Measurements from ENCODE around the gene NPDC1.

The NPDC1 gene

GRCh38 chr9:137075275-137075775 is 29.3 kb upstream of the NPDC1 start:
- Histone ChIP-seq H3K14ac (ENCODE audit: low read length in 2 of 2) (no peak overlapping the region), H3K4me1 (ENCODE audit: control insufficient read depth, insufficient read depth, low read depth, low read length) (peaks cover 29% of the 10 kb centered on the region), H2BK12ac (ENCODE audit: low read length in 2 of 2) (no peak overlapping the region), H2BK120ac (ENCODE audit: low read depth, low read length) (no peak overlapping the region), H3K27me3 (ENCODE audit: control insufficient read depth in 1 of 2, insufficient read depth in 1 of 2, low read length in 2 of 2) (no peaks in the 10 kb centered on the region), H3K9me3 (ENCODE audit: control insufficient read depth, low read length) (no peaks in the 10 kb centered on the region), H3K27ac (ENCODE audit: low read length, poor library complexity, severe bottlenecking) (no peak overlapping the region), H2BK5ac (ENCODE audit: low read depth, low read length, poor library complexity, severe bottlenecking) (no peak overlapping the region), H4K8ac (ENCODE audit: low read length) (no peak overlapping the region), H3K18ac (ENCODE audit: low read depth in 1 of 2, low read length in 2 of 2) (no peak overlapping the region), H2BK15ac (ENCODE audit: low read depth, poor library complexity, severe bottlenecking) (no peak overlapping the region), H4K91ac (ENCODE audit: low read length) (no peak overlapping the region), H3K79me1 (replicated peaks; ENCODE audit: low read length, poor library complexity, severe bottlenecking) (peaks cover 20% of the 10 kb centered on the region), H2AFZ (ENCODE audit: low read depth, low read length) (no peak overlapping the region), H3K23ac (ENCODE audit: low read length in 2 of 2) (no peak overlapping the region), H3K9ac (ENCODE audit: low read length) (no peak overlapping the region), H3K36me3 (ENCODE audit: control insufficient read depth in 1 of 2, insufficient read depth in 2 of 2, low read depth in 1 of 2, low read length in 2 of 2) (peaks cover 19% of the 10 kb centered on the region in 2 experiments), H3K4ac (ENCODE audit: low read depth in 1 of 2, low read length in 2 of 2) (no peak overlapping the region), H3K4me3 (ENCODE audit: insufficient read depth in 1 of 2, low read depth in 1 of 2, low read length in 2 of 2) (no peak overlapping the region), H3K4me2 (ENCODE audit: low read length, poor library complexity, severe bottlenecking) (no peak overlapping the region), H2AK5ac (ENCODE audit: low read length, severe bottlenecking) (no peak overlapping the region)
- WGBS = 76% methylated on average over 10 of the region's 12 CpGs
- DNase-seq = no peak

GRCh38 chr9:137074657-137075274 is 28.8 kb upstream of the NPDC1 start:
- H3K4me2 ChIP-seq (ENCODE audit: low read length, poor library complexity, severe bottlenecking) = no peak overlapping the region
- 81% methylated on average over 12 of the region's 12 CpGs for WGBS
- no peak overlapping the region for H2AK5ac ChIP-seq (ENCODE audit: low read length, severe bottlenecking)
- H4K8ac ChIP-seq (ENCODE audit: low read length) = no peak overlapping the region
- no peak overlapping the region for H3K14ac ChIP-seq (ENCODE audit: low read length in 2 of 2)
- no peaks in the 10 kb centered on the region for H3K27me3 ChIP-seq (ENCODE audit: control insufficient read depth in 1 of 2, insufficient read depth in 1 of 2, low read length in 2 of 2)
- H3K9ac ChIP-seq (ENCODE audit: low read length) = no peak overlapping the region
- no peak overlapping the region for H2BK15ac ChIP-seq (ENCODE audit: low read depth, poor library complexity, severe bottlenecking)
- H2AFZ ChIP-seq (ENCODE audit: low read depth, low read length) = no peak overlapping the region
- H3K9me3 ChIP-seq (ENCODE audit: control insufficient read depth, low read length) = no peaks in the 10 kb centered on the region
- H3K36me3 ChIP-seq (ENCODE audit: control insufficient read depth in 1 of 2, insufficient read depth in 2 of 2, low read depth in 1 of 2, low read length in 2 of 2) = peaks cover 13 to 14% of the 10 kb centered on the region in 2 experiments
- H3K4me3 ChIP-seq (ENCODE audit: insufficient read depth in 1 of 2, low read depth in 1 of 2, low read length in 2 of 2) = no peak overlapping the region
- H3K79me1 ChIP-seq (replicated peaks; ENCODE audit: low read length, poor library complexity, severe bottlenecking) = peaks cover 17% of the 10 kb centered on the region
- H3K4ac ChIP-seq (ENCODE audit: low read depth in 1 of 2, low read length in 2 of 2) = no peak overlapping the region
- H4K91ac ChIP-seq (ENCODE audit: low read length) = no peak overlapping the region
- no peak overlapping the region for H2BK5ac ChIP-seq (ENCODE audit: low read depth, low read length, poor library complexity, severe bottlenecking)
- no peak overlapping the region for H3K27ac ChIP-seq (ENCODE audit: low read length, poor library complexity, severe bottlenecking)
- peaks cover 35% of the 10 kb centered on the region for H3K4me1 ChIP-seq (ENCODE audit: control insufficient read depth, insufficient read depth, low read depth, low read length)
- DNase-seq = no peak
- no peak overlapping the region for H3K18ac ChIP-seq (ENCODE audit: low read depth in 1 of 2, low read length in 2 of 2)
- H2BK120ac ChIP-seq (ENCODE audit: low read depth, low read length) = no peak overlapping the region
- H3K23ac ChIP-seq (ENCODE audit: low read length in 2 of 2) = no peak overlapping the region
- no peak overlapping the region for H2BK12ac ChIP-seq (ENCODE audit: low read length in 2 of 2)

- Histone ChIP-seq H2BK12ac (ENCODE audit: low read length in 2 of 2) (no peak overlapping the region), H2BK5ac (ENCODE audit: low read depth, low read length, poor library complexity, severe bottlenecking) (no peak overlapping the region), H2AK5ac (ENCODE audit: low read length, severe bottlenecking) (no peak overlapping the region), H3K79me1 (replicated peaks; ENCODE audit: low read length, poor library complexity, severe bottlenecking) (peaks cover 11% of the 10 kb centered on the region), H2BK15ac (ENCODE audit: low read depth, poor library complexity, severe bottlenecking) (no peak overlapping the region), H3K4me2 (ENCODE audit: low read length, poor library complexity, severe bottlenecking) (no peak overlapping the region), H3K23ac (ENCODE audit: low read length in 2 of 2) (no peak overlapping the region), H4K91ac (ENCODE audit: low read length) (no peak overlapping the region), H3K36me3 (ENCODE audit: control insufficient read depth in 1 of 2, insufficient read depth in 2 of 2, low read depth in 1 of 2, low read length in 2 of 2) (peaks cover 6% of the 10 kb centered on the region in 2 experiments), H3K14ac (ENCODE audit: low read length in 2 of 2) (no peak overlapping the region), H3K27ac (ENCODE audit: low read length, poor library complexity, severe bottlenecking) (no peak overlapping the region), H3K18ac (ENCODE audit: low read depth in 1 of 2, low read length in 2 of 2) (no peak overlapping the region), H3K4me1 (ENCODE audit: control insufficient read depth, insufficient read depth, low read depth, low read length) (peaks cover 36% of the 10 kb centered on the region), H4K8ac (ENCODE audit: low read length) (no peak overlapping the region), H3K4ac (ENCODE audit: low read depth in 1 of 2, low read length in 2 of 2) (no peak overlapping the region), H2AFZ (ENCODE audit: low read depth, low read length) (no peak overlapping the region), H3K4me3 (ENCODE audit: insufficient read depth in 1 of 2, low read depth in 1 of 2, low read length in 2 of 2) (no peak overlapping the region), H3K9ac (ENCODE audit: low read length) (no peak overlapping the region), H3K9me3 (ENCODE audit: control insufficient read depth, low read length) (no peaks in the 10 kb centered on the region), H3K27me3 (ENCODE audit: control insufficient read depth in 1 of 2, insufficient read depth in 1 of 2, low read length in 2 of 2) (peaks cover 0 to 6% of the 10 kb centered on the region in 2 experiments), H2BK120ac (ENCODE audit: low read depth, low read length) (no peak overlapping the region)
- no peak for DNase-seq
- WGBS = 92% methylated on average over 8 of the region's 8 CpGs
These were observed 28.0 kb upstream of the NPDC1 start for GRCh38 chr9:137073992-137074399.

- Histone ChIP-seq H3K18ac (ENCODE audit: low read depth in 1 of 2, low read length in 2 of 2) (peak overlapping the region in 1 of 2 experiments; percentile 27), H2AK5ac (ENCODE audit: low read length, severe bottlenecking) (no peak overlapping the region), H3K9me3 (ENCODE audit: control insufficient read depth, low read length) (no peaks in the 10 kb centered on the region), H3K9ac (ENCODE audit: low read length) (no peak overlapping the region), H3K4me1 (ENCODE audit: control insufficient read depth, insufficient read depth, low read depth, low read length) (peaks cover 16% of the 10 kb centered on the region), H3K36me3 (ENCODE audit: control insufficient read depth in 1 of 2, insufficient read depth in 2 of 2, low read depth in 1 of 2, low read length in 2 of 2) (no peaks in the 10 kb centered on the region), H3K14ac (ENCODE audit: low read length in 2 of 2) (no peak overlapping the region), H3K27ac (ENCODE audit: low read length, poor library complexity, severe bottlenecking) (no peak overlapping the region), H3K4me2 (ENCODE audit: low read length, poor library complexity, severe bottlenecking) (no peak overlapping the region), H3K79me1 (replicated peaks; ENCODE audit: low read length, poor library complexity, severe bottlenecking) (no peaks in the 10 kb centered on the region), H3K4me3 (ENCODE audit: insufficient read depth in 1 of 2, low read depth in 1 of 2, low read length in 2 of 2) (no peak overlapping the region), H2BK15ac (ENCODE audit: low read depth, poor library complexity, severe bottlenecking) (peak overlapping the region; percentile 12), H4K8ac (ENCODE audit: low read length) (peak overlapping the region; percentile 85), H3K23ac (ENCODE audit: low read length in 2 of 2) (no peak overlapping the region), H4K91ac (ENCODE audit: low read length) (peak overlapping the region; percentile 14), H2BK120ac (ENCODE audit: low read depth, low read length) (no peak overlapping the region), H2BK12ac (ENCODE audit: low read length in 2 of 2) (peak overlapping the region; percentile 17 to 20), H2BK5ac (ENCODE audit: low read depth, low read length, poor library complexity, severe bottlenecking) (no peak overlapping the region), H2AFZ (ENCODE audit: low read depth, low read length) (no peak overlapping the region), H3K27me3 (ENCODE audit: control insufficient read depth in 1 of 2, insufficient read depth in 1 of 2, low read length in 2 of 2) (peaks cover 0 to 10% of the 10 kb centered on the region in 2 experiments), H3K4ac (ENCODE audit: low read depth in 1 of 2, low read length in 2 of 2) (no peak overlapping the region)
- 93% methylated on average over 2 of the region's 2 CpGs for WGBS
- no peak for DNase-seq
These were observed 25.3 kb upstream of the NPDC1 start for GRCh38 chr9:137071282-137071681.

All from mesenchymal stem cell (in vitro differentiated cells and primary cell).